HepG2 (cell line): ENCODE measurements around the gene SLC34A3. TPM values are rescaled to one million over a fixed set of nuclear protein-coding genes. Genes with fewer than 3 reads are reported as not detected.

Experiments
- ARHGAP35 ChIP-seq: sonication (generic); formaldehyde crosslinking; IDR thresholded peaks from 2 replicates; pipeline ENCODE4 v1.9.0; 2022; ENCODE audit warnings: mild to moderate bottlenecking, inconsistent platforms, moderate library complexity, missing genetic modification reagents, borderline replicate concordance
- ATRX ChIP-seq: sonication (generic); formaldehyde crosslinking; IDR thresholded peaks from 2 replicates; pipeline ENCODE4 v1.4.0; 2020; ENCODE audit warnings: missing genetic modification reagents, borderline replicate concordance
- RXRB ChIP-seq: IDR thresholded peaks from 2 replicates; pipeline ENCODE4 v1.6.1; 2016; ENCODE audit warnings: borderline replicate concordance, missing genetic modification reagents, missing compliant biosample characterization
- STAT5B ChIP-seq: sonication (generic); formaldehyde crosslinking; IDR thresholded peaks from 2 replicates; pipeline ENCODE4 v1.4.0; 2020; ENCODE audit warnings: missing genetic modification reagents
- ZNF12 ChIP-seq: sonication (generic); formaldehyde crosslinking; IDR thresholded peaks from 2 replicates; pipeline ENCODE4 v1.5.0; 2020; ENCODE audit warnings: missing genetic modification reagents
- polyA plus RNA-seq, 8 experiments: library from polyadenylated mRNA; depleted of rRNA in 3 of 8; stranded (reverse) in 7 of 8; unstranded in 1 of 8; fragments of >200 nt; fragmentation: Illumina TruSeq in 4 of 8; extraction: Trizol in 4 of 8; gene quantifications; 2 replicates each; pipeline versions ENCODE4 v1.2.1 to v1.2.3, GENCODE V29; 2011 to 2016; ENCODE audit warnings: low read depth in 4 of 8, missing spikeins in 1 of 8, mixed read lengths in 1 of 8; ENCODE audit not compliant: insufficient read depth in 1 of 8
- total RNA-seq, 5 experiments: library from RNA; depleted of rRNA; stranded (reverse); fragments of >200 nt; fragmentation: Illumina TruSeq; extraction: Trizol; gene quantifications; 2 replicates each; pipeline ENCODE4 v1.2.3, GENCODE V29; 2016; ENCODE audit warnings: low read depth in 1 of 5
- TF ChIP-seq, protein P1 (sequence below): sonication (generic); formaldehyde crosslinking; IDR thresholded peaks from 2 replicates; pipeline ENCODE4 v1.4.0; 2020; ENCODE audit warnings: missing genetic modification reagents
- TF ChIP-seq, protein P2 (sequence below): sonication (generic); formaldehyde crosslinking; IDR thresholded peaks from 2 replicates; pipeline ENCODE4 v1.4.0; 2020; ENCODE audit warnings: missing genetic modification reagents
- TF ChIP-seq, protein P3 (sequence below): IDR thresholded peaks from 2 replicates; pipeline ENCODE4 v1.6.1; 2016; ENCODE audit warnings: missing compliant biosample characterization, missing genetic modification reagents, borderline replicate concordance
- TF ChIP-seq, protein P4 (sequence below), 2 experiments: sonication (generic) in 1 of 2; formaldehyde crosslinking in 1 of 2; IDR thresholded peaks; 2 replicates each; pipeline versions ENCODE4 v1.4.0 to v1.6.1; 2016 to 2020; ENCODE audit warnings: borderline replicate concordance in 1 of 2, low read depth in 1 of 2, mild to moderate bottlenecking in 1 of 2, missing genetic modification reagents in 1 of 2
- TF ChIP-seq, protein P5 (sequence below): sonication (generic); IDR thresholded peaks from 2 replicates; pipeline ENCODE4 v1.6.1; 2016; ENCODE audit warnings: low read depth, borderline replicate concordance
- TF ChIP-seq, protein P6 (sequence below): sonication (generic); formaldehyde crosslinking; IDR thresholded peaks from 2 replicates; pipeline ENCODE4 v1.5.0; 2020; ENCODE audit warnings: mild to moderate bottlenecking, missing genetic modification reagents, borderline replicate concordance

SLC34A3 gene
- total and polyA plus RNA-seq, 2 of the 13 experiments (the other 11 are each of a cell fraction or from before 2014, with no cell fraction given) = 0.07 to 1.0 TPM

DNA sequence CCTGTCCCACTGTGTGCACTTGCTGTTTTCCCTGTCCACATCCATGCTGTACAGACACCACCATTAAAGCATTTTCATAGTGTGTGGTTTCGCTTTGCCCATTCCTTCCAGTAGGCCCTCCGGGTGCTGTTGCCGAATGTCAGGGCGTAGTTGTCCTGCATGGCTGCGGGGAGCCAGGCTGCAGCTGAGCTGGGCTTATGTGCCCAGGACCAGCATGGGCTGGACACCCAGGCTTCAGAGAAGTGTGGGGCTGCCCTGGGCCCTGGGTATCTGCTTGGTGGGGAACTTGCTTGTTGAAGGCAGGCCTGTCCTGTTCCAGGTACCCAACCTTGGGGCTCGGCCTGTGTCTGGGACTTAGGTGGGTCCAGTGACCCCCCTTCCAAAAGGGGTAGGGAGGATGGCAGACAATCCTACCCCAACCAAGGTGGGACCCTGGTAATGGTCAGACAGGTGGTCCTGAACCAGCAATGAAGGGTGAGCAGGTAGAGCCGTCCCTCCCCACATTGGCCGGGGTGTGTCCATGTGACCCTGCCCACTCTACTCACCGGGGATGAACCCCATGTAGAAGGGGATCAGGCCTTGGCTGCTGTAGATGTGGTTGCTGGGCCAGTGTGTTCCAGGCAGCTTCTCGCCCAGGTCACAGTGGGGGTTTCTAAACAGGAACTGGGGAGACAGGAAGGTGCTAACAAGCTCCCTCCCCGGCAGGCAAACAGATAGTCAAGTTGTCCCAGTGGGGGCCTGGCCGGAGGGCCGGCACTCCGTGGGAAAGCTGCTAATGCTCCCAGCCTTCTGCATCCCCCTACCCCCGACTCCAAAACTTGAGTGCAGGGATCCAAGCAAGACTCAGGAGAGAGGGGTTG is 13.2 kb downstream of the SLC34A3 start (continued):
- TF ChIP-seq, protein P1, sequence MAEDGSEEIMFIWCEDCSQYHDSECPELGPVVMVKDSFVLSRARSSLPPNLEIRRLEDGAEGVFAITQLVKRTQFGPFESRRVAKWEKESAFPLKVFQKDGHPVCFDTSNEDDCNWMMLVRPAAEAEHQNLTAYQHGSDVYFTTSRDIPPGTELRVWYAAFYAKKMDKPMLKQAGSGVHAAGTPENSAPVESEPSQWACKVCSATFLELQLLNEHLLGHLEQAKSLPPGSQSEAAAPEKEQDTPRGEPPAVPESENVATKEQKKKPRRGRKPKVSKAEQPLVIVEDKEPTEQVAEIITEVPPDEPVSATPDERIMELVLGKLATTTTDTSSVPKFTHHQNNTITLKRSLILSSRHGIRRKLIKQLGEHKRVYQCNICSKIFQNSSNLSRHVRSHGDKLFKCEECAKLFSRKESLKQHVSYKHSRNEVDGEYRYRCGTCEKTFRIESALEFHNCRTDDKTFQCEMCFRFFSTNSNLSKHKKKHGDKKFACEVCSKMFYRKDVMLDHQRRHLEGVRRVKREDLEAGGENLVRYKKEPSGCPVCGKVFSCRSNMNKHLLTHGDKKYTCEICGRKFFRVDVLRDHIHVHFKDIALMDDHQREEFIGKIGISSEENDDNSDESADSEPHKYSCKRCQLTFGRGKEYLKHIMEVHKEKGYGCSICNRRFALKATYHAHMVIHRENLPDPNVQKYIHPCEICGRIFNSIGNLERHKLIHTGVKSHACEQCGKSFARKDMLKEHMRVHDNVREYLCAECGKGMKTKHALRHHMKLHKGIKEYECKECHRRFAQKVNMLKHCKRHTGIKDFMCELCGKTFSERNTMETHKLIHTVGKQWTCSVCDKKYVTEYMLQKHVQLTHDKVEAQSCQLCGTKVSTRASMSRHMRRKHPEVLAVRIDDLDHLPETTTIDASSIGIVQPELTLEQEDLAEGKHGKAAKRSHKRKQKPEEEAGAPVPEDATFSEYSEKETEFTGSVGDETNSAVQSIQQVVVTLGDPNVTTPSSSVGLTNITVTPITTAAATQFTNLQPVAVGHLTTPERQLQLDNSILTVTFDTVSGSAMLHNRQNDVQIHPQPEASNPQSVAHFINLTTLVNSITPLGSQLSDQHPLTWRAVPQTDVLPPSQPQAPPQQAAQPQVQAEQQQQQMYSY = no peak
- TF ChIP-seq, protein P2, sequence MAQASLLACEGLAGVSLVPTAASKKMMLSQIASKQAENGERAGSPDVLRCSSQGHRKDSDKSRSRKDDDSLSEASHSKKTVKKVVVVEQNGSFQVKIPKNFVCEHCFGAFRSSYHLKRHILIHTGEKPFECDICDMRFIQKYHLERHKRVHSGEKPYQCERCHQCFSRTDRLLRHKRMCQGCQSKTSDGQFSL (CRISPR knock-in tag) = 0 out of 2 replicates have a peak, but pooled peaks have one; percentile 20
- TF ChIP-seq STAT5B (CRISPR knock-in tag) (no peak), ZNF12 (no peak), ATRX (no peak), ARHGAP35 (CRISPR knock-in tag) (no peak), RXRB (no peak)
- TF ChIP-seq, protein P3, sequence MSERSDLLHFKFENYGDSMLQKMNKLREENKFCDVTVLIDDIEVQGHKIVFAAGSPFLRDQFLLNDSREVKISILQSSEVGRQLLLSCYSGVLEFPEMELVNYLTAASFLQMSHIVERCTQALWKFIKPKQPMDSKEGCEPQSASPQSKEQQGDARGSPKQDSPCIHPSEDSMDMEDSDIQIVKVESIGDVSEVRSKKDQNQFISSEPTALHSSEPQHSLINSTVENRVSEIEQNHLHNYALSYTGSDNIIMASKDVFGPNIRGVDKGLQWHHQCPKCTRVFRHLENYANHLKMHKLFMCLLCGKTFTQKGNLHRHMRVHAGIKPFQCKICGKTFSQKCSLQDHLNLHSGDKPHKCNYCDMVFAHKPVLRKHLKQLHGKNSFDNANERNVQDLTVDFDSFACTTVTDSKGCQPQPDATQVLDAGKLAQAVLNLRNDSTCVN = no peak
- TF ChIP-seq, protein P4, sequence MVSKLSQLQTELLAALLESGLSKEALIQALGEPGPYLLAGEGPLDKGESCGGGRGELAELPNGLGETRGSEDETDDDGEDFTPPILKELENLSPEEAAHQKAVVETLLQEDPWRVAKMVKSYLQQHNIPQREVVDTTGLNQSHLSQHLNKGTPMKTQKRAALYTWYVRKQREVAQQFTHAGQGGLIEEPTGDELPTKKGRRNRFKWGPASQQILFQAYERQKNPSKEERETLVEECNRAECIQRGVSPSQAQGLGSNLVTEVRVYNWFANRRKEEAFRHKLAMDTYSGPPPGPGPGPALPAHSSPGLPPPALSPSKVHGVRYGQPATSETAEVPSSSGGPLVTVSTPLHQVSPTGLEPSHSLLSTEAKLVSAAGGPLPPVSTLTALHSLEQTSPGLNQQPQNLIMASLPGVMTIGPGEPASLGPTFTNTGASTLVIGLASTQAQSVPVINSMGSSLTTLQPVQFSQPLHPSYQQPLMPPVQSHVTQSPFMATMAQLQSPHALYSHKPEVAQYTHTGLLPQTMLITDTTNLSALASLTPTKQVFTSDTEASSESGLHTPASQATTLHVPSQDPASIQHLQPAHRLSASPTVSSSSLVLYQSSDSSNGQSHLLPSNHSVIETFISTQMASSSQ (IDR thresholded peaks at IDR 0.05; ENCODE audit: low read depth) = no peak
- TF ChIP-seq, protein P4 (CRISPR knock-in tag; IDR thresholded peaks at IDR 0.05; ENCODE audit: borderline replicate concordance) = peak; percentile 35; the same call in 1 of the 2 replicates
- TF ChIP-seq, protein P5, sequence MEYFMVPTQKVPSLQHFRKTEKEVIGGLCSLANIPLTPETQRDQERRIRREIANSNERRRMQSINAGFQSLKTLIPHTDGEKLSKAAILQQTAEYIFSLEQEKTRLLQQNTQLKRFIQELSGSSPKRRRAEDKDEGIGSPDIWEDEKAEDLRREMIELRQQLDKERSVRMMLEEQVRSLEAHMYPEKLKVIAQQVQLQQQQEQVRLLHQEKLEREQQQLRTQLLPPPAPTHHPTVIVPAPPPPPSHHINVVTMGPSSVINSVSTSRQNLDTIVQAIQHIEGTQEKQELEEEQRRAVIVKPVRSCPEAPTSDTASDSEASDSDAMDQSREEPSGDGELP = no peak
- TF ChIP-seq, protein P6, sequence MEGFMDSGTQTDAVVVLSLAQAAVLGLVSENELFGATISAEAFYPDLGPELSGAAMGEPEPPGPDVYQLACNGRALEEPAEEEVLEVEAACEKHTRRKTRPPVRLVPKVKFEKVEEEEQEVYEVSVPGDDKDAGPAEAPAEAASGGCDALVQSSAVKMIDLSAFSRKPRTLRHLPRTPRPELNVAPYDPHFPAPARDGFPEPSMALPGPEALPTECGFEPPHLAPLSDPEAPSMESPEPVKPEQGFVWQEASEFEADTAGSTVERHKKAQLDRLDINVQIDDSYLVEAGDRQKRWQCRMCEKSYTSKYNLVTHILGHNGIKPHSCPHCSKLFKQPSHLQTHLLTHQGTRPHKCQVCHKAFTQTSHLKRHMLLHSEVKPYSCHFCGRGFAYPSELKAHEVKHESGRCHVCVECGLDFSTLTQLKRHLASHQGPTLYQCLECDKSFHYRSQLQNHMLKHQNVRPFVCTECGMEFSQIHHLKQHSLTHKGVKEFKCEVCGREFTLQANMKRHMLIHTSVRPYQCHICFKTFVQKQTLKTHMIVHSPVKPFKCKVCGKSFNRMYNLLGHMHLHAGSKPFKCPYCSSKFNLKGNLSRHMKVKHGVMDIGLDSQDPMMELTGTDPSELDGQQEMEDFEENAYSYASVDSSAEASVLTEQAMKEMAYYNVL (CRISPR knock-in tag) = no peak
